ENCODE measurements around the gene HIVEP3. TPM values are rescaled to one million over a fixed set of nuclear protein-coding genes. Genes with fewer than 3 reads are reported as not detected.

Gene HIVEP3
- total RNA-seq, 3 donors from 2014 or later = 4.9 to 6.5 (median 6.1) TPM

DNA sequence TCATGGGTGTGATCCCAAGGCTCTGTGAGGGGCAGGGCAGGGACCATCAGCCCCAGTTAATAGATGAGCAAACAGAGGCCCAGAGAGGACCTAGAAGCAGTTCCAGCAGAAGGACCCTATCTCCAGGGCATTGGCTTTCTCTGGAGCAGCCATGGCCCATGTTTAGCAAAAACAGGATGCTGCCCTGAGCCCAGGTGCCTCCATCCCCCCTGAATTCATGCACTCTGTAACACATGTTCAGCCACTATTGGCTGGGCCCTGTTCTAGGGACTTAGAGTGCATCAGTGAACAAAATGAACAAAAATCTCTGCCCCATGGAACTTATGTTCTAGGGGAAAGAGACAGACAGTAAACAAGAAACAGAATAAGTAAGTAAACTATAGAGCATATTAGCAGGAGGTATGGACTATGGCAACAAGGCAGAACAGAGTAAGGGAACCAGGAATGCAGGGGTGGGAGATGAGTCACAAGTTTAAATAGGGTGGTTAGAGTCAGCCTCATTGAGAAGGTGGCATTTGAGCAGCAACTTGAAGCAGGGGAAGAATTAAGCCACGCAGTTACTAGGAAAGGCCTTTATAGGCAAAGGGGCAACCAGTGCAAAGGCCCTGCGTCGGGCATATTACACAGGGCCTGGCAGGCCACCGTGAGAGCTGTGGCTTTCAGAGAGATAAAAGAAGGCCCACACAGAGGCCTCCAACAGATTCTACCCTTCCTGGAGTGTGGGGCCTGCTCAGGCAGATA is 248.3 kb downstream of the HIVEP3 start:
- Histone ChIP-seq H3K9me3 (no peaks in the 10 kb centered on the region), H3K4me3 (no peak overlapping the region), H3K4me1 (ENCODE audit: low read depth) (peaks cover 3% of the 10 kb centered on the region), H3K36me3 (ENCODE audit: low read depth) (no peaks in the 10 kb centered on the region)
- TF ChIP-seq, protein P1, sequence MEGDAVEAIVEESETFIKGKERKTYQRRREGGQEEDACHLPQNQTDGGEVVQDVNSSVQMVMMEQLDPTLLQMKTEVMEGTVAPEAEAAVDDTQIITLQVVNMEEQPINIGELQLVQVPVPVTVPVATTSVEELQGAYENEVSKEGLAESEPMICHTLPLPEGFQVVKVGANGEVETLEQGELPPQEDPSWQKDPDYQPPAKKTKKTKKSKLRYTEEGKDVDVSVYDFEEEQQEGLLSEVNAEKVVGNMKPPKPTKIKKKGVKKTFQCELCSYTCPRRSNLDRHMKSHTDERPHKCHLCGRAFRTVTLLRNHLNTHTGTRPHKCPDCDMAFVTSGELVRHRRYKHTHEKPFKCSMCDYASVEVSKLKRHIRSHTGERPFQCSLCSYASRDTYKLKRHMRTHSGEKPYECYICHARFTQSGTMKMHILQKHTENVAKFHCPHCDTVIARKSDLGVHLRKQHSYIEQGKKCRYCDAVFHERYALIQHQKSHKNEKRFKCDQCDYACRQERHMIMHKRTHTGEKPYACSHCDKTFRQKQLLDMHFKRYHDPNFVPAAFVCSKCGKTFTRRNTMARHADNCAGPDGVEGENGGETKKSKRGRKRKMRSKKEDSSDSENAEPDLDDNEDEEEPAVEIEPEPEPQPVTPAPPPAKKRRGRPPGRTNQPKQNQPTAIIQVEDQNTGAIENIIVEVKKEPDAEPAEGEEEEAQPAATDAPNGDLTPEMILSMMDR (IDR thresholded peaks at IDR 0.05) = no peak
- no peak for ATAC-seq
- no peak for DNase-seq
- intact Hi-C loops (cut with DNase I, micrococcal nuclease) = no loop called here

GRCh38 chr1:41668967-41669366 is 249.8 kb downstream of the HIVEP3 start:
- Histone ChIP-seq H3K36me3 (ENCODE audit: low read depth) (no peaks in the 10 kb centered on the region), H3K4me3 (no peak overlapping the region), H3K9me3 (no peaks in the 10 kb centered on the region), H3K4me1 (ENCODE audit: low read depth) (peaks cover 3% of the 10 kb centered on the region)
- TF ChIP-seq, protein P1 (IDR thresholded peaks at IDR 0.05) = no peak
- intact Hi-C loops (cut with DNase I, micrococcal nuclease) = no loop called here
- DNase-seq (no peak), ATAC-seq (no peak)

DNA sequence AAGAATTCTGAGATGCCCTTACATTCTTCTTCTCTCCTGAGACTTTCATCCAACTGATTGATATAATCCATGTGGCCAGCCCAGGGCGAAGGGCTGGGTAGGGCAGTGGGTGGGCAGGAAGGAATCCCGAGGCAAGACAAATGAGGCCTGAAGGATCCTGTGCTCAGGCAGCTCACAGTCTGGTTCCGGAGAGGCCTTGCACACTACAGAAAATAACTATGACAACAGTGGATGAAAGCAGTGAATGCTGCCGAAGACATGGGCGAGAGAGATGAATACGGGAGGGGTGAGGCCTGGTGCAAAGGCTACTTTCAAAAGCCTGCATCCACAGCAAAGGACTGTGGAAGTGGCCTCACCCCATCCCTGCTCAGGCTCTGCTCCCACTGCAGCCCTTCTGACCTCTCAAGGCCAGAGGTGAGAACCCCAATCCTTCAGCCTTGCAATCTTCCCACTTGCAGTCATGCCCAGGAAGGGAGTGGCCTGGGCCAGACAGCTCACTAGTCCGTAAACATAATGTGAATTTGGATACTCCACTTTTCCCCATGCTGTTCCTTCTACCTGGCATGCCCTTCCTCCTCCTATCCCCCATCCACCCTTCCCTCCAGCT is 250.6 kb downstream of the HIVEP3 start:
- Histone ChIP-seq H3K36me3 (ENCODE audit: low read depth) (no peaks in the 10 kb centered on the region), H3K4me3 (no peak overlapping the region), H3K9me3 (no peaks in the 10 kb centered on the region), H3K4me1 (ENCODE audit: low read depth) (peaks cover under 1% of the 10 kb centered on the region)
- no peak for ATAC-seq
- no peak for DNase-seq
- intact Hi-C loops (cut with DNase I, micrococcal nuclease) = no loop called here
- TF ChIP-seq, protein P1 (IDR thresholded peaks at IDR 0.05) = no peak

DNA sequence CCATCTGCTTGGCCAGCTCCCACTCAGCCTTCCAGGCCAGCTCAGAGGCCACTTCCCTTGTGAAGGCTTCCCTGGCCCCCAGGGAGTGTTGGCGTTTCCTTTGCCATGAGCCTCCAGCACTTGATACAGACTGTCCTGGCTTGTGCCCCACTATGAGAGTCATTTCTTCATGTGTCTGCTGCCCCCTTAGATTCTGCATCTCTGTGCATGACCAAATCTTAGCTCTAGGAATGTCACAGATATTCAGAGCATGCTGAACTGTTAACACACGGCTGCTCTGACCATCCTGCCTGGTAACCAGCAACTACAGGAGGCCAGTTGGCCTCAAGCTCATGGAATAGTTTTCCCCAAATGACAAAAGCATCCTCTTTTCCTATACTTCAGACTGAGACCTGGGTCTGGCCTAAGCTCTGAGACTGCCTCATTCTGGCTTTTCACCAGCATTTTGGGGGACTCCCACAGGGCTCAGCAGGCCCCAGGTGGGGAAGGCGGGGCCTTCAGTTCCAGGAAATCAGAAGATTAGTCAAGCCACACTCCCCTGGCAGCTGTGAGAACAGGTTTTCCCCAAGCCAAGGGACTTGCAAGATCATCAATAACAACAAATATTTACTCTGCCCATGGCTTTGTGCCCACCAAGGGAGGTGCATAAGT is 251.6 kb downstream of the HIVEP3 start:
- Histone ChIP-seq H3K36me3 (ENCODE audit: low read depth) (no peaks in the 10 kb centered on the region), H3K4me3 (no peak overlapping the region), H3K4me1 (ENCODE audit: low read depth) (no peaks in the 10 kb centered on the region), H3K9me3 (no peaks in the 10 kb centered on the region)
- intact Hi-C loops (cut with DNase I, micrococcal nuclease) = no loop called here
- DNase-seq (peak in 1 of 3 donors; percentile 33), ATAC-seq (peak; percentile 47)
- TF ChIP-seq, protein P1 (IDR thresholded peaks at IDR 0.05) = no peak

- TF ChIP-seq, protein P1 (IDR thresholded peaks at IDR 0.05) = no peak
- no peaks in the 10 kb centered on the region for H3K36me3 ChIP-seq (ENCODE audit: low read depth)
- H3K4me3 ChIP-seq = no peak overlapping the region
- intact Hi-C loops (cut with DNase I, micrococcal nuclease) = no loop called here
- peaks cover 6% of the 10 kb centered on the region for H3K4me1 ChIP-seq (ENCODE audit: low read depth)
- DNase-seq (no peak), ATAC-seq (no peak)
- H3K9me3 ChIP-seq = no peaks in the 10 kb centered on the region
Observed at GRCh38 chr1:41665962-41666917, 252.5 kb downstream of the HIVEP3 start.

All from mucosa of descending colon (tissue), 3 donors.